ENCODE results near the gene APOA1.

APOA1 gene

DNA sequence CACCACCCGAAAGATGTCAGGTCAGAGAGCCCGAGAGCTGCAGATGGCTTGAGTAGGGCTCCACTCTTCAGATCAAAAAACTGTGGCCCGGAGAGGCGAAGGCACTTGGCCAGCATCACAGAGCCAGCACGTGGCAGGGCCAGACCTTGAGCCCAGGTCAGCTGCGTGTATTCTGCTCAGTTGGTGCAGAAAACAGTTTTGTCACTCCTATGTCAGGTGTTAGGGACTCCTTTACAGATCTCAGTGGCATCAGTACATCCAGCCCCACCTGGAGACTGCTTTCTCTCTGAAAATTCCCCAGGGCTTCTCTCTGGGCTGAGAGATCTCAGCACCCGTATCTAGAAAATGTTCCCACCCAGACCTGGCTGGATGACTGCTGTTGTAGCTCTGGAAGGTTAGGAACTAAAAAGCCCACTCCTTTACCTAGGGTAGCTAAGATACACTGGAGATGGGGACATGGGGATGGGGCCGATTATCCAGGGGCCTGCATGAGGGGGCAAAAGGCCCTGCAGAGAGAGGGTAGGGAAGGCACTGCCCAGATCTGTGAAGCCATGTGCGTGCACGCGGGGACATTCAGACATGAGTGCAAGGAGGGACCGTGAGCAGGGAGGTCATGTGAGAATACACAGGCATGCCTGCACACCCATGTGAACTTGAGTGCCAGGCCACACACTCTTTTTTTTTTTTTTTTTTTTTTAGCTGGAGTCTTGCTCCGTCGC is 3.4 kb downstream of the APOA1 start:
- no peak for DNase-seq (ENCODE audit: low read depth)

DNA sequence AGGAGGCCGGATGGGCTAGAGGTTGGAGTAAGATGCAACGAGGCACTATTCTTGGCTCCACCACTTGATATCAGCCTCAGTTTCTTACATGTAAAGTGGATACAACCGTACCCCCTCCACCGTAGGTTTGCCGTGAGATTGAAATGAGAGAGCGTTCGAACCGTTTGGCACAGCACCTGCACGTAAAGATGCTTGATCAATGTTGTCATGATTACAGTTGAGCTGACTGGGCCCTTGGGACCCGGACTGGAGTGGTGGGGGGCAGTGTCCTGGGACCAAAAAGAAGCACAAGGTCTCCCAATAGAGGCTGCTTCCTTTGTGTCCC is 4.0 kb downstream of the APOA1 start:
- no peak for DNase-seq (ENCODE audit: low read depth)

DNA sequence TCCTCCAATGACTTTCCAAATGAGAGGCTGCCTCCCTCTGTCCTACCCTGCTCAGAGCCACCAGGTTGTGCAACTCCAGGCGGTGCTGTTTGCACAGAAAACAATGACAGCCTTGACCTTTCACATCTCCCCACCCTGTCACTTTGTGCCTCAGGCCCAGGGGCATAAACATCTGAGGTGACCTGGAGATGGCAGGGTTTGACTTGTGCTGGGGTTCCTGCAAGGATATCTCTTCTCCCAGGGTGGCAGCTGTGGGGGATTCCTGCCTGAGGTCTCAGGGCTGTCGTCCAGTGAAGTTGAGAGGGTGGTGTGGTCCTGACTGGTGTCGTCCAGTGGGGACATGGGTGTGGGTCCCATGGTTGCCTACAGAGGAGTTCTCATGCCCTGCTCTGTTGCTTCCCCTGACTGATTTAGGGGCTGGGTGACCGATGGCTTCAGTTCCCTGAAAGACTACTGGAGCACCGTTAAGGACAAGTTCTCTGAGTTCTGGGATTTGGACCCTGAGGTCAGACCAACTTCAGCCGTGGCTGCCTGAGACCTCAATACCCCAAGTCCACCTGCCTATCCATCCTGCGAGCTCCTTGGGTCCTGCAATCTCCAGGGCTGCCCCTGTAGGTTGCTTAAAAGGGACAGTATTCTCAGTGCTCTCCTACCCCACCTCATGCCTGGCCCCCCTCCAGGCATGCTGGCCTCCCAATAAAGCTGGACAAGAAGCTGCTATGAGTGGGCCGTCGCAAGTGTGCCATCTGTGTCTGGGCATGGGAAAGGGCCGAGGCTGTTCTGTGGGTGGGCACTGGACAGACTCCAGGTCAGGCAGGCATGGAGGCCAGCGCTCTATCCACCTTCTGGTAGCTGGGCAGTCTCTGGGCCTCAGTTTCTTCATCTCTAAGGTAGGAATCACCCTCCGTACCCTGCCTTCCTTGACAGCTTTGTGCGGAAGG is 4.8 kb downstream of the APOA1 start:
- DNase-seq (ENCODE audit: low read depth) = no peak

DNA sequence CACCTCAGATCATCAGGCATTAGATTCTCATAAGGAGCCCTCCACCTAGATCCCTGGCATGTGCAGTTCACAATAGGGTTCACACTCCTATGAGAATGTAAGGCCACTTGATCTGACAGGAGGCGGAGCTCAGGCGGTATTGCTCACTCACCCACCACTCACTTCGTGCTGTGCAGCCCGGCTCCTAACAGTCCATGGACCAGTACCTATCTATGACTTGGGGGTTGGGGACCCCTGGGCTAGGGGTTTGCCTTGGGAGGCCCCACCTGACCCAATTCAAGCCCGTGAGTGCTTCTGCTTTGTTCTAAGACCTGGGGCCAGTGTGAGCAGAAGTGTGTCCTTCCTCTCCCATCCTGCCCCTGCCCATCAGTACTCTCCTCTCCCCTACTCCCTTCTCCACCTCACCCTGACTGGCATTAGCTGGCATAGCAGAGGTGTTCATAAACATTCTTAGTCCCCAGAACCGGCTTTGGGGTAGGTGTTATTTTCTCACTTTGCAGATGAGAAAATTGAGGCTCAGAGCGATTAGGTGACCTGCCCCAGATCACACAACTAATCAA is 5.6 kb downstream of the APOA1 start:
- DNase-seq (ENCODE audit: low read depth) = no peak

DNA sequence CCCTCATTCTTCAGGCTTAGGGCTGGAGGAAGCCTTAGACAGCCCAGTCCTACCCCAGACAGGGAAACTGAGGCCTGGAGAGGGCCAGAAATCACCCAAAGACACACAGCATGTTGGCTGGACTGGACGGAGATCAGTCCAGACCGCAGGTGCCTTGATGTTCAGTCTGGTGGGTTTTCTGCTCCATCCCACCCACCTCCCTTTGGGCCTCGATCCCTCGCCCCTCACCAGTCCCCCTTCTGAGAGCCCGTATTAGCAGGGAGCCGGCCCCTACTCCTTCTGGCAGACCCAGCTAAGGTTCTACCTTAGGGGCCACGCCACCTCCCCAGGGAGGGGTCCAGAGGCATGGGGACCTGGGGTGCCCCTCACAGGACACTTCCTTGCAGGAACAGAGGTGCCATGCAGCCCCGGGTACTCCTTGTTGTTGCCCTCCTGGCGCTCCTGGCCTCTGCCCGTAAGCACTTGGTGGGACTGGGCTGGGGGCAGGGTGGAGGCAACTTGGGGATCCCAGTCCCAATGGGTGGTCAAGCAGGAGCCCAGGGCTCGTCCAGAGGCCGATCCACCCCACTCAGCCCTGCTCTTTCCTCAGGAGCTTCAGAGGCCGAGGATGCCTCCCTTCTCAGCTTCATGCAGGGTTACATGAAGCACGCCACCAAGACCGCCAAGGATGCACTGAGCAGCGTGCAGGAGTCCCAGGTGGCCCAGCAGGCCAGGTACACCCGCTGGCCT is 7.1 kb downstream of the APOA1 start:
- DNase-seq (ENCODE audit: low read depth) = no peak

DNA sequence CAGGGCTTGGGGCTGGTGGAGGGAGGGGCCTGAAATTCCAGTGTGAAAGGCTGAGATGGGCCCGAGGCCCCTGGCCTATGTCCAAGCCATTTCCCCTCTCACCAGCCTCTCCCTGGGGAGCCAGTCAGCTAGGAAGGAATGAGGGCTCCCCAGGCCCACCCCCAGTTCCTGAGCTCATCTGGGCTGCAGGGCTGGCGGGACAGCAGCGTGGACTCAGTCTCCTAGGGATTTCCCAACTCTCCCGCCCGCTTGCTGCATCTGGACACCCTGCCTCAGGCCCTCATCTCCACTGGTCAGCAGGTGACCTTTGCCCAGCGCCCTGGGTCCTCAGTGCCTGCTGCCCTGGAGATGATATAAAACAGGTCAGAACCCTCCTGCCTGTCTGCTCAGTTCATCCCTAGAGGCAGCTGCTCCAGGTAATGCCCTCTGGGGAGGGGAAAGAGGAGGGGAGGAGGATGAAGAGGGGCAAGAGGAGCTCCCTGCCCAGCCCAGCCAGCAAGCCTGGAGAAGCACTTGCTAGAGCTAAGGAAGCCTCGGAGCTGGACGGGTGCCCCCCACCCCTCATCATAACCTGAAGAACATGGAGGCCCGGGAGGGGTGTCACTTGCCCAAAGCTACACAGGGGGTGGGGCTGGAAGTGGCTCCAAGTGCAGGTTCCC is 7.8 kb downstream of the APOA1 start, which contains the start of gene APOC3:
APOC3 (plus strand) TSS at position 383 of the 659 bp plus-strand sequence. CDS start 676 bp downstream, outside the sequence.
- no peak for DNase-seq (ENCODE audit: low read depth)

DNA sequence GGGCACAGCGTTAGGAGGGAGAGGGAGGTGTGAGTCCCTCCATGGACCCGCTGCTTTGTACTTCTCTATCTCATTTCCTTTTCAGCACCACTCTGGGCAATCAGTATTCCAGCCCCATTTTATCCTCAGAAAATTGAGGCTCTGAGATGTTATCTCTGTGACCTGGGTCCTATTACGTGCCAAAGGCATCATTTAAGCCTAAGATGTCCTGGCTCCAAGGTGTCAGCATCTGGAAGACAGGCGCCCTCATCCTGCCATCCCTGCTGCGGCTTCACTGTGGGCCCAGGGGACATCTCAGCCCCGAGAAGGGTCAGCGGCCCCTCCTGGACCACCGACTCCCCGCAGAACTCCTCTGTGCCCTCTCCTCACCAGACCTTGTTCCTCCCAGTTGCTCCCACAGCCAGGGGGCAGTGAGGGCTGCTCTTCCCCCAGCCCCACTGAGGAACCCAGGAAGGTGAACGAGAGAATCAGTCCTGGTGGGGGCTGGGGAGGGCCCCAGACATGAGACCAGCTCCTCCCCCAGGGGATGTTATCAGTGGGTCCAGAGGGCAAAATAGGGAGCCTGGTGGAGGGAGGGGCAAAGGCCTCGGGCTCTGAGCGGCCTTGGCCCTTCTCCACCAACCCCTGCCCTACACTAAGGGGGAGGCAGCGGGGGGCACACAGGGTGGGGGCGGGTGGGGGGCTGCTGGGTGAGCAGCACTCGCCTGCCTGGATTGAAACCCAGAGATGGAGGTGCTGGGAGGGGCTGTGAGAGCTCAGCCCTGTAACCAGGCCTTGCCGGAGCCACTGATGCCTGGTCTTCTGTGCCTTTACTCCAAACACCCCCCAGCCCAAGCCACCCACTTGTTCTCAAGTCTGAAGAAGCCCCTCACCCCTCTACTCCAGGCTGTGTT is 8.5 kb downstream of the APOA1 start:
- DNase-seq (ENCODE audit: low read depth) = no peak

DNA sequence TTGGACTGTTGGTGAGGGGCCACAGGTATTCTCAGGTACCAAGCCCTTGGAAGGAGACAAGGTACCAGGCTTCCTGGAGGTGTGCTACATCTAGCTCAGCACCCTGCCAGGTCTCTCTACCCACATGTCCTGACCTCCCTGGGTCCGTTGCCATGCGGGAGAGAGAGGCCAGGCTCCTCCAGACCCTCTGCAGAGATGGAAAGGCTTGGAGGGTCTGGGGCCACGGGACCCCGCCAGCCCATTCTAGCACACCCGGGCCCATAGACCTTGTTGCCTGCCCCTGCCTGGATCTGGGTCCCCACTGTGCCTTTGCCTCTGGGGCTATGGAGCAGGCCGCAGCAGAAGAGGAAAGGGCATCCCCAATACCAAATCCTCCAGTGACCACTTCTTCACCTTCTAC is 10.0 kb downstream of the APOA1 start:
- no peak for DNase-seq (ENCODE audit: low read depth)

DNA sequence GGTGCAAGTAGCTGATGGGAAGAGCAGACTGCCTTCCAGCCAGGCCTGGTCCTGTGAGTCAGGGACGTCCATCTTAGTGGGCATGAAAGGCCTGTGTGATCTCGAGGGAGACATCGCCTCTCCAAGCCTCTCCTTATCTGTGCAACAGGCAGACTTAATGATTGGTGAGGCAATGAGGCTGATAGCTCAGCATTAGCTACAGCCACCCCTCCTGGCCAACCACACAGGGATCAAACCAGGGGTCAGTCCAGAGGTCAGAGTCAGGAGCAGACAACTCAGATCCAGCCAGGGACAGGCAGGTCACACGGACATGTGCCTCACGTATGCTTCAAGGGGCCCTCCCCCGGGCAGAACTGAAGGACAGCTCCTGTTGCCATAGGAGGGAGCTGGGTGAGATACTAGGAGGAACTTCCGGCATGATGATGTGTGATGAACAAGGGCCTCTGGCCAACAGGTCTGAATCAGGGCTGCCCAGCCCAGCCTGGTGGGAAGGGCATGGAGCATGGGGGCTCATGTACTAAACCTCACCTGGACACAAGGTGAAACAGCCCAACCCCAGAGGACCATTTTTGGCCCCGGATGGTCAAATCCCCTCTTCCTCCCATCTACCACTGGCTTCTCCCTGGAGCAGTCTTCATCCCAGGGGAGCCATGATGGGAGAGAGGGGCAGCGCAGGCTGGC is 10.5 kb downstream of the APOA1 start:
- no peak for DNase-seq (ENCODE audit: low read depth)

DNA sequence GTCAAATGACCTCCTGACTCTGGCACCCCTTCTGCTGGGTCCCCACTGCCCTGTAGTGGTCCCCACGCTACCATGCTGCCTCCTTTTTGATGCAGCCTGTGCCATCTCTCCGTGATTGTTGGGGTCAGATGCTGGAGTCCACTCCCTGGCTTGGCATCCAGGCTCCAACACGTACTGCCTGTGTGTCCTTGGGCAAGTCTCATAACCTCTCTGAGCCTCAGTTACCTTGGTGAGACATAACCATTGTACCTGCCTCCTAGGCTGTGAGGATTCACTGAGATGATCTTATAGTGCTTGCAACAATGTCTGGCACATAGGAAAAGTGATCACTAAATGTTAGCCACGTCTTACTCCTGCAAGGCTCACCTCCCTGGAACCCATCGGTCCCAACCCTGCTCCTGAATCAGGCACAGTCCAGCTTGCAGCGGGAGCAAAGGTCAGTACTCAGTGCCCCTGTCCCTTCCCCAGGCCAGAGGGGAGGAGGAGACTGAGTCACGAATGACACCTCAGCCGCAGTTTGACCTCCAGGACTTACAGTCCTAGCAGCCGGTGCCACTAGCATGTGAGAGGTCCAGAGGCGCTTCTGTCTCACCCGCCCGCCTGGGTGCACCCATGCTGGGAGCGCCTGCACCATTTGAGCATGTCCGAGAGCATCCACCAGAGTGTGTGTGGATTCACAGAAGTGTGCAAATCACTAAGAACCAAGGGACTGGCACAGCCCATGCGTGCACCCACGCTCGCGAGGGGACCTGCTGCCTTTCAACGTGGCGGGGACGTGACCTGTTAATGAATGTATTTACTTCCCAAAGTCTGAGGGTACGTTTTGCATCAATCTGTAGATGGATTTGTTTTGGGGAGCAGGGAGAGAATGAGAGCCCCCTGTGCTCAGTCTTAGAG is 11.3 kb downstream of the APOA1 start:
- no peak for DNase-seq (ENCODE audit: low read depth)

DNA sequence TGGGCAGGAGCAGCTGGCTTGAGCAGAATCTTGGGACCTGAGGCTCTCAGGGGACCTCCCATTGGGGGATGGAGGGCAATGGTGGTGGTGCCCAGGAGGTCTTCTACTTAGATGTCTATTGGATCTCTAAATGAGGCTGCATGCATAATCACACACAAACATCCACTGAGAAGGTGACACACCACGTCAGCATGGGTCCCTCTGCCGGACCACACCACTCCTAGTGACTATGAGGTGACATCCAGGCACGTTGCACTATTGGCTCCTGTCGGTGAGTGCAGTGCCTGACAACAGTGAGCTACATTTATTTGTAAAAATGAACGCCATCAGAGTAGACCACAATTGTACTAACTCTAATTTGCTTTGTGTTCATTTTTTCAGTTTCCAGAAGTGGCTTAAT is 12.0 kb downstream of the APOA1 start:
- DNase-seq (ENCODE audit: low read depth) = no peak

DNA sequence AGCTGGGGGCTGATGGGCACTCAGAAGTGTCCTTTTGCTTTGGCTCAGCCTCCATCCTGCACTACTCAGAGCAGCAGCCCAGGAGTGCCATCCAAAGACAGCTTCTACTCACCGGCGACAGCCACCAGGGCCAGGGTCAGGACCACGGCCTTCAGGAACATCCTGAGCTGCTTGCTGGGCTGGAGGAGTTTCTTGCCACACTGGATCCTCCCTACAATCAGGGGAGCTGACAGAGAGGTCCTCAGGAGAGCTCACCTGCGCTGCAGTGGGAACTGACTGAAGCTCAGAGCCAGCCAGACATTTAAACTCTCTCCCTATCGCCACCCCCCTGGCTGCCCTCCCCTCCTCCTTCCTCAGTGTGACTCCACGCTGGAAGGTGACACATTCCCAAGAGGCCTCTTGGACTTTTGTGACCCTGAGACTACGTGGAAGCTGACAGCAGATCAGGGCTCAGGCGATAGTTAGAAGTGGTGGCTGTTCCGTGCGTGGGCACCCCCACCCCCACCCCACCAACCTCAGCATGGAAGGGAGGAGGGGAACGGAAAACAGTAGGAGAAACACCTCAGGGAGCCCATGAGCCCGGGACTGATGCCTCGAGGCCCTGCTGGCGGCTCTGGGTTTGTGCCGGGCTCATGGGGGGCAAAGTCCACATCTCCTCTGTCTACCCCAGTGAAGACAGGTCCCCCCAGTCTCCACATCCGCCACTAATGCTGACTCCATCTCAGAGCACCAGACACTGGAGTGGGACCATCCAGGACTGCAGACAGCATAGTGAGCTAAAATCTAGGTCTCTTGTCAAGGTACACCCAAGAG is 14.2 kb downstream of the APOA1 start, which contains the start of gene APOA4:
APOA4 (minus strand) TSS at position 274 of the 813 bp plus-strand sequence; CDS start at position 161, 113 bp downstream.
- DNase-seq (ENCODE audit: low read depth) = no peak

DNA sequence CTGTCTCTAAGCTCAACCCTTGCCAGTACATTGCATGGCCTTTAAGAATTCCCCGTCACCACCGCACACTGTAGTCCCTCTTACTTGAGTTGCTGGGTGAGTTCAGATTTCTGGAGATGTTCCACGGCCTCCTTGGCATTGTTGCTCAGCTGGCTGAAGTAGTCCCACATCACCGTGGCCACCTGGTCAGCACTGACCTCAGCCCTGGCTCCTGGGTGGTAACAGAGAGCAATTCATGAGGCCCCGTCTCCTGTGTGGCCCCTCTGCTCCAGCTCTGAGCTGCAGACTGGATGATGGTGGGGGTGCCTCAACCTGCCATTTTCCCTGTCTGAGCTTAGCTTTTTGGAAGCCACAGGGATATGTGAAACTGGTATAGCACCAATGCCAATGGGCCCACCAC is 14.8 kb downstream of the APOA1 start:
- DNase-seq (ENCODE audit: low read depth) = no peak

DNA sequence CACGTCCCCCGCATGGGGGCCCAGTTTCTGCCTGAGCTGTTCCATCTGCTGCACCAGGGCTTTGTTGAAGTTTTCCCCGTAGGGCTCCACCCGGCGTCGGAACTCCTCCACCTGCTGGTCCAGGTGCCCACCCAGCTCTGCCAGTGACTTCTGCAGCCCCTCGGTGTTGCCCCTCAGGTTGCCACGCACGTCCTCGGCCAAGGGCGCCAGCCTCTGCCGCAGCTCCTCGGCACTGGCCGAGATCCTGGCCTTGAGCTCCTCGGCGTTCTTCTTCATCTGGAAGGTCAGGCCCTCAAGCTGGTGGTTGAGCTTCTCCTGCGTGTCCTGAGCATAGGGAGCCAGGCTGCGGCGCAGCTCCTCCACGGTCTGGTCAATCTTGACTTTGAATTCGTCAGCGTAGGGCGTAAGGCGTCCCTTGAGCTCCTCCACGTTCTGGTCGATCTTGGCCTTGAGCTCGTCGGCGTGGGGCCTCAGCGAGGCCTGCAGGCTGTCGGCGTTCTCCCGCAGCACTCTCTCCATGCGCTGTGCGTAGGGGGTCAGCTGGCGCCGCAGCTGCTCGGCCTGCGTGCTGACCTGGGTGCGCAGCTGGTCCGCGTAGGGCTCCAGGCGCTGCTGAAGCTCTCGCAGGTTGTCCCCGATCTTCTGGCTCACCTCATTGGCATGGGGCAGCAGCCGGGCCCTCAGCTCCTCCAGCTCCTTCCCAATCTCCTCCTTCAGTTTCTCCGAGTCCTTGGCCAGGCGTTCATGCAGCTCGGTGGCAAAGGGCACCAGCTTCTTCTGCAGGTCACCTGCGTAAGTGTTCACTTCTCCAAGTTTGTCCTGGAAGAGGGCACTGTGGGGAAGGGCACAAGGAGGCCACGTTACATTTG is 16.1 kb downstream of the APOA1 start:
- DNase-seq (ENCODE audit: low read depth) = no peak

DNA sequence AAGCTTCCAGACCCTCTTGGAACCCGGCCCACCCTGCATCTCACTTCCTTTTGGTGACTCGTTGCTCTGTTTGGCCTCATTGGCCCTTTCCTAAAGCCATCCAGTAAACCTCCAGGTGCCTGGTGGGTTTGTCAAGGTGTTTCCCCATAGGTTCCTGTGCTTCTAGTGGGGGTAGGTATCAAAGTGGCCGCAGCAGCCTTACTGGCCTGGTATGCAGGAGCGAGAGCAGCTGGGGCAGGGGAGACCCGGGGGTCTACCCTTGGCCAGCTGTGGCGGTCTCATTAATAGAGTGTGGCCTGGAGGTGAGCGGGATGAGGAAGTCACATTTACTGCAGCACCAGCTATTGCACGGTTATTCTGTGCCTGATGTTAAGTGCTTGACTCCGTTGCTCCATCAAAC is 18.4 kb downstream of the APOA1 start:
- no peak for DNase-seq (ENCODE audit: low read depth)

DNA sequence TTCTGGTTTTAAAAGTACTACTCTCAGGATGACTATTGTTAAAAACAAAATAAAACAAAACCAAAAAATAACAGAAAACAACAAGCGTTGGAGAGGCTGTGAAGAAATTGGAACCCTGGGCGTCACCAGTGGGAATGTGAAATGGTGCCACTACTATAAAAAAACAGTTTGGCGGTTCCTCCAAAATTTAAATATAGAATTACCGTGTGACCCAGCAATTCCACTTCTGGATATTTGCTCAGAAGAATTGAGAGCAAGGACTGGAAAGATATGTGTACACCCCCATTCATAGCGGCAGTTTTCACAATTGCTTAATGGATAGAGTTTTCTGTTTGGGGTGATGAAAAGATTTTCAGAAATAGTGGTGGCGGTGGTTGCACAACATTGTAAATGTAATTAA is 22.9 kb downstream of the APOA1 start:
- DNase-seq (ENCODE audit: low read depth) = no peak
